H1 (cell line): ENCODE measurements around the gene BAG1.

Source experiments
- HDAC6 ChIP-seq: IDR thresholded peaks from one replicate; pipeline ENCODE4 v1.7.1; 2012; ENCODE audit warnings: low read depth, mild to moderate bottlenecking, inconsistent platforms, low read length, moderate library complexity
- TAF1 ChIP-seq: IDR thresholded peaks from 2 replicates; pipeline ENCODE4 v1.6.1; 2011; ENCODE audit warnings: mild to moderate bottlenecking, low read depth, low read length
- TF ChIP-seq, protein P1 (sequence below): IDR thresholded peaks from 2 replicates; pipeline ENCODE4 v1.6.1; 2012; ENCODE audit warnings: inconsistent platforms
- TF ChIP-seq, protein P2 (sequence below), 3 experiments: IDR thresholded peaks; 1 replicate in 2 of 3; 2 replicates in 1 of 3; pipeline versions ENCODE4 v1.5.1 to v1.6.1; 2011; ENCODE audit warnings: low read length in 3 of 3, mild to moderate bottlenecking in 3 of 3, inconsistent platforms in 2 of 3, low read depth in 1 of 3, moderate library complexity in 1 of 3; ENCODE audit not compliant: insufficient read depth in 1 of 3; ENCODE audit errors: control extremely low read depth in 1 of 3

DNA sequence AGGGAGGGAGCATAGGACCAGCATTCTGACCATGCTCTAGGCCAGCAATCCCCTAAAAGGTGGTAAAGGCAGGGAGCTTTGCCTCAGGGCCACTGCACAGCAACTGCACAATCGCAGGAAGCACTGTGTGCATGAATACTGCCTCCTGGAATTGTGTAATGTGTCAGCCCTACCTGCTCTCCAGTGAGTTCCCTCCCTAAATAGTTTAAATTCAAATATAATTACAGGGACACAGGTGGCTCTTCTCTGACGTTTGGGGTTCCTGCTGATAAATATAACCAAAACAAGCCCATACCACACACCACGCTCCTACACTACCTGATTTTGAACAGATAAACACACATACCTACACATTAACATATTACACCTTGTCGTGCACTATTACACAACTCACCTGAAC lies 9.0 kb downstream of the BAG1 start:
- TF ChIP-seq, protein P1, sequence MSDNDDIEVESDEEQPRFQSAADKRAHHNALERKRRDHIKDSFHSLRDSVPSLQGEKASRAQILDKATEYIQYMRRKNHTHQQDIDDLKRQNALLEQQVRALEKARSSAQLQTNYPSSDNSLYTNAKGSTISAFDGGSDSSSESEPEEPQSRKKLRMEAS, result no peak
- TF ChIP-seq TAF1, result no peak
- TF ChIP-seq HDAC6, result no peak
- TF ChIP-seq, protein P2, sequence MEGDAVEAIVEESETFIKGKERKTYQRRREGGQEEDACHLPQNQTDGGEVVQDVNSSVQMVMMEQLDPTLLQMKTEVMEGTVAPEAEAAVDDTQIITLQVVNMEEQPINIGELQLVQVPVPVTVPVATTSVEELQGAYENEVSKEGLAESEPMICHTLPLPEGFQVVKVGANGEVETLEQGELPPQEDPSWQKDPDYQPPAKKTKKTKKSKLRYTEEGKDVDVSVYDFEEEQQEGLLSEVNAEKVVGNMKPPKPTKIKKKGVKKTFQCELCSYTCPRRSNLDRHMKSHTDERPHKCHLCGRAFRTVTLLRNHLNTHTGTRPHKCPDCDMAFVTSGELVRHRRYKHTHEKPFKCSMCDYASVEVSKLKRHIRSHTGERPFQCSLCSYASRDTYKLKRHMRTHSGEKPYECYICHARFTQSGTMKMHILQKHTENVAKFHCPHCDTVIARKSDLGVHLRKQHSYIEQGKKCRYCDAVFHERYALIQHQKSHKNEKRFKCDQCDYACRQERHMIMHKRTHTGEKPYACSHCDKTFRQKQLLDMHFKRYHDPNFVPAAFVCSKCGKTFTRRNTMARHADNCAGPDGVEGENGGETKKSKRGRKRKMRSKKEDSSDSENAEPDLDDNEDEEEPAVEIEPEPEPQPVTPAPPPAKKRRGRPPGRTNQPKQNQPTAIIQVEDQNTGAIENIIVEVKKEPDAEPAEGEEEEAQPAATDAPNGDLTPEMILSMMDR (IDR thresholded peaks at IDR 0.05; ENCODE audit: control extremely low read depth in 1 of 3, insufficient read depth in 1 of 3, low read depth in 1 of 3, low read length in 3 of 3), result no peak
